Left ventricle myocardium inferior (tissue), 1 donor: Measurements from ENCODE around the gene ENAH. TPM values are rescaled to one million over a fixed set of nuclear protein-coding genes. Genes with fewer than 3 reads are reported as not detected.

ENCODE experiments used
- DNase-seq: peaks from one replicate; pipeline ENCODE4 v3.0.0-alpha.2; 2020
- H3K27ac ChIP-seq: fragments of 200-600 bp; replicated peaks from 2 replicates; pipeline ENCODE4 v1.8.0; 2021
- H3K27me3 ChIP-seq: fragments of 200-600 bp; 2 replicates; pipeline ENCODE4 v1.8.0; 2021; ENCODE audit warnings: low read depth
- H3K36me3 ChIP-seq: fragments of 200-600 bp; 2 replicates; pipeline ENCODE4 v1.8.0; 2021
- H3K4me1 ChIP-seq: fragments of 200-600 bp; 2 replicates; pipeline ENCODE4 v1.8.0; 2021
- H3K4me3 ChIP-seq: fragments of 200-600 bp; 2 replicates; pipeline ENCODE4 v1.8.0; 2021; ENCODE audit warnings: mild to moderate bottlenecking, moderate library complexity
- H3K9me3 ChIP-seq: fragments of 200-600 bp; replicated peaks from 2 replicates; pipeline ENCODE4 v1.8.0; 2021
- CTCF ChIP-seq: fragments of 200-600 bp; IDR thresholded peaks from 2 replicates; pipeline ENCODE4 v1.8.0; 2021; ENCODE audit warnings: antibody characterized with exemption, mild to moderate bottlenecking, borderline replicate concordance
- intact Hi-C: fragments of 100-400 bp; cut with micrococcal nuclease; formaldehyde crosslinking; loops from one replicate; pipeline ENCODE4 v1.11.0; 2022
- total RNA-seq: library from RNA; stranded (reverse); fragmentation: NEBNext Ultra II Directional; extraction: Animal tissue kit (Norgen Biotek cat#: 25700); gene quantifications from one replicate; pipeline ENCODE4 v1.2.1, GENCODE V29; 2021
- donor health status: DM: no; HTN: yes; CAD: no; lungs with severe emphysema.

ENAH gene
- total RNA-seq, 1 donor from 2014 or later, result 78.6 TPM

GRCh38 chr1:225462429-225462713 is 190.6 kb downstream of the ENAH start:
- Histone ChIP-seq H3K27me3 (no peaks in the 10 kb centered on the region), H3K9me3 (no peaks in the 10 kb centered on the region), H3K36me3 (no peaks in the 10 kb centered on the region), H3K4me1 (peaks cover 53% of the 10 kb centered on the region), H3K27ac (no peak overlapping the region), H3K4me3 (no peak overlapping the region)
- intact Hi-C loops, result no loop called here
- TF ChIP-seq CTCF, result no peak
- DNase-seq, result no peak

- no peaks in the 10 kb centered on the region for H3K36me3 ChIP-seq
- intact Hi-C loops, result no loop called here
- H3K27ac ChIP-seq, result no peak overlapping the region
- DNase-seq, result no peak
- TF ChIP-seq CTCF, result no peak
- H3K4me3 ChIP-seq, result no peak overlapping the region
- H3K27me3 ChIP-seq, result no peaks in the 10 kb centered on the region
- H3K4me1 ChIP-seq, result peaks cover 47% of the 10 kb centered on the region
- H3K9me3 ChIP-seq, result no peaks in the 10 kb centered on the region
These were observed 191.1 kb downstream of the ENAH start for GRCh38 chr1:225461533-225462428.

- no peak overlapping the region for H3K4me3 ChIP-seq
- no peaks in the 10 kb centered on the region for H3K27me3 ChIP-seq
- intact Hi-C loops, result no loop called here
- H3K4me1 ChIP-seq, result peaks cover 41% of the 10 kb centered on the region
- H3K9me3 ChIP-seq, result no peaks in the 10 kb centered on the region
- TF ChIP-seq CTCF, result no peak
- H3K27ac ChIP-seq, result no peak overlapping the region
- no peaks in the 10 kb centered on the region for H3K36me3 ChIP-seq
- no peak for DNase-seq
These were observed 192.0 kb downstream of the ENAH start for GRCh38 chr1:225460737-225461532.

GRCh38 chr1:225460021-225460736 is 192.7 kb downstream of the ENAH start:
- no peaks in the 10 kb centered on the region for H3K27me3 ChIP-seq
- TF ChIP-seq CTCF, result no peak
- peaks cover 34% of the 10 kb centered on the region for H3K4me1 ChIP-seq
- H3K36me3 ChIP-seq, result no peaks in the 10 kb centered on the region
- no peak overlapping the region for H3K4me3 ChIP-seq
- intact Hi-C loops, result no loop called here
- H3K27ac ChIP-seq, result no peak overlapping the region
- no peaks in the 10 kb centered on the region for H3K9me3 ChIP-seq
- DNase-seq, result no peak

DNA sequence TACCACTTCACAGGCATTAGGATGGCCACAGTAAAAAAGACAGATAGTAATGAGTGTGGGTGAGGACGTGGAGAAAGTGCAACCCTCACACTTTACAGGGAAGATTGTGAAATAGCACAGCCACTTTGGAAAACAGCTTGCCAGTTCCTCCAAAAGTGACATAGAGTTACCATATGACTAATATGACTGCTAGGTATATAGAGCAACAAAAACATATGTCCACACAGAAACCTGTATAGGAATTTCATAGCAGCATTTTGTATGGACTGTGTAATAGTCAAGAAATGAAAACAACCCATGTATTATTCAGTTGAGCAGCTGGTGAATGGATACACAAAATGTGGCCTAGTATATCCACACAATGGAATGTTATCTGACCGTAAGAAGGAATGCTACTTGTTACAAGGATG is 194.7 kb downstream of the ENAH start:
- intact Hi-C loops, result no loop called here
- no peak overlapping the region for H3K27ac ChIP-seq
- no peak for TF ChIP-seq CTCF
- H3K9me3 ChIP-seq, result no peaks in the 10 kb centered on the region
- H3K36me3 ChIP-seq, result no peaks in the 10 kb centered on the region
- H3K27me3 ChIP-seq, result no peaks in the 10 kb centered on the region
- no peak overlapping the region for H3K4me3 ChIP-seq
- peaks cover 22% of the 10 kb centered on the region for H3K4me1 ChIP-seq
- DNase-seq, result no peak
